HG03439 (cell line): ENCODE measurements around the gene NGFR.
A peak's percentile ranks its signal among the peaks of the same experiment; 100 is the strongest.
"Not testable (repeated sequence)": the region's sequence is repeated elsewhere in the genome, so short reads cannot be mapped to it uniquely, and the experiment has no call there.

Experiments
- ATAC-seq: cut with Tn5 transposase; IDR thresholded peaks from one replicate; pipeline ENCODE4 v1.9.1; 2021; ENCODE audit warnings: mild to moderate bottlenecking, moderate library complexity; ENCODE audit not compliant: unreplicated experiment

NGFR gene

GRCh38 chr17:49545007-49545660 is 50.0 kb downstream of the NGFR start:
- no peak for ATAC-seq

- ATAC-seq: no peak
These were observed 50.9 kb downstream of the NGFR start for GRCh38 chr17:49545806-49546545.

DNA sequence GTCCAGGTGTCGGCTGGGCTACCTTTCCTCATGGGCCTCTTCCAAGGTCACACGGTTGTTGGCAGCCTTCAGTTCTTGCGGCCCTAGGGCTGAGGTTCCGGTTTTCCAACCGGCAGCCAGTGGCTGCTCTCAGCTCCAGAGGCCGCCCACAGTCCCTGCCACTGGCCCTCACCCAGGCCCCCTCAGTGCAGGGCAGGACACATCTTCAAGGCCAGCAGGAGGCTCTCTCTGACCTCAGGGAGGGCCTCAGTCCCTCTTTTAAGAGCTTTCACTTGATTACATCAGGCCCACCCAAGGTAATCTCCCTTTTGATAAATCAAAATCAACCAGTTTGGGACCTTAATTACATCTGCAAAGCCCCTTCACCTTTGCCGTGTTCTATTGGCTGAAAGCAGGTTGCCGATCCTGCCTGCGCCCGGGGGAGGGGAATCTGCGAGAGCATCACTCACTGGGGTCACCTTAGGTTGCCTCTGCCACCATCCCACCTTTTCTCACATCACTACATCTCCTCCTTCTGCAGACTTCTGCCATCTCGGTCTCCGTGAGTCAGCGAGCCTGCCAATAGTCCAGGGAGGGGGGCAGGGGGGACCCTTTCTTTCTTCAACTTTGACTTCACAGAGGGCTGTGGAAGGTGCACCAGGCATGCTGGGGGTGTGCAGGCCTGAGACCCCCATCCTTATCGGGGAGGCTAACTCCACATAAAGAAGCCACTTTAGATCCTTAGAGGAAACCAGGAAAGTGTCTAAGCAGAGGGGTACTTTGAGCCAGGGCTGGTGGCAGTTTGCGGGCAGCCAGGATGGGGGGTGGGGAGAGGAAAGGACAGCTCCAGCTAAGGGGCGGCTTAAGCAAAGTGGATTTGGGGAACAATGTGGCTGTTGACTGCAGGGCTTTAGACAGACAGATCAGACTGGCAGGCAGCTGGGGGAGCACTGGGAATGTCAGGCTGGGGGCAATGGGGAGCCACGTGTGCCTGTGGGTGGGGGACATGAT is 51.7 kb downstream of the NGFR start:
- no peak for ATAC-seq

GRCh38 chr17:49547566-49547965 is 52.5 kb downstream of the NGFR start:
- no peak for ATAC-seq

GRCh38 chr17:49548051-49548505 is 53.0 kb downstream of the NGFR start:
- ATAC-seq: no peak

DNA sequence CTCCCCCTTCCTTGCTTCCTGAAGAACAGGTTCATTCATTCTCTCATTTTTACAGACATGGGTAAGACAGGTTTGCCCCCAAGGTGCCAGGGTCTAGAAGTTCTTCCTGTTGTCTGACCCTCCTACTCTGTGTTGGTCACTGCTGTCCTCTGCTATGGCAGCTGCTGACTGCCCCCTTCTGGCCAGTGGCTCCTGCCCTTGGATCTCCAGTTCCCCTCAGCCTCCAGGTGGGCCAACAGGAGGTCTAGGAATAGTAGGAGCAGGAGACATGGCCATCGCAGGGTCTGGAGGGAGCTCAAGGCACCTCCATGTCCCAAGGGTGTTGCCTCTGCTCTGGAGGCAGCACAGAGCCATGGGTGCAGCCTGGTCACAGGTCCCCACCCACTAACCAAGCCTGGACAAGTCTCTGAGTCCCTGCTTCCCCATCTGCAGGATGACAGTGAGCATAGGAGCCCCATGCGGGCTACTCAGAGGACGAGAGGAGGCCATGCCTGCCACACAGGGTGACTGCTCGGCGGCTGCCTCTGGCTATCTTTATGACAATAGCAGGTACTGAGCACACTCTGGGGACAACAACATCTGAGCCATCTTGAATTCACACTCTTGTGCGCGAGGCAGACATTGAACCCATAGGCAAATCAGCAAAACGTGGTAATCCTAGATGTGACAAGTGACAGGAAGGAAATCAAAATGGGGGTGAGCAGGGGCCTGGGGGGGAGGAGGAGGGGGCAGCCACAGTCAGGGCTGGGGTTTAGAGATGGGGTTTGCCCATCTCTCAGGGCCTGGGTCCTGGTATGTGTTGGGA is 53.6 kb downstream of the NGFR start:
- no peak for ATAC-seq

DNA sequence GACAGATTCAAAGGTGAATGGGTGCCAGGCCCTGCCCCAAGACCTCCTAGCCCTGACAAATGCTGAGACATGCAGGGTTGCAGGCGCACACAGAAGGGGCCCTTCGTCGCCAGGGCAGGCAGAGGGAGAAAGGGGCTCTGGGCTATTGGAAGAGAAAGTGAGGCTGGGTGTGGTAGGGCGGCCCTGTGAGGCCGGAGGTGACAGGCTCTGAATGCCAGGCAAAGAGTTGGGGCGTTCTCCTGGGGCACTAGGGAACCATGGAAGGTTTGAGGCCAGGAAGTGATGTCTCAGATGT is 54.2 kb downstream of the NGFR start:
- ATAC-seq: no peak

DNA sequence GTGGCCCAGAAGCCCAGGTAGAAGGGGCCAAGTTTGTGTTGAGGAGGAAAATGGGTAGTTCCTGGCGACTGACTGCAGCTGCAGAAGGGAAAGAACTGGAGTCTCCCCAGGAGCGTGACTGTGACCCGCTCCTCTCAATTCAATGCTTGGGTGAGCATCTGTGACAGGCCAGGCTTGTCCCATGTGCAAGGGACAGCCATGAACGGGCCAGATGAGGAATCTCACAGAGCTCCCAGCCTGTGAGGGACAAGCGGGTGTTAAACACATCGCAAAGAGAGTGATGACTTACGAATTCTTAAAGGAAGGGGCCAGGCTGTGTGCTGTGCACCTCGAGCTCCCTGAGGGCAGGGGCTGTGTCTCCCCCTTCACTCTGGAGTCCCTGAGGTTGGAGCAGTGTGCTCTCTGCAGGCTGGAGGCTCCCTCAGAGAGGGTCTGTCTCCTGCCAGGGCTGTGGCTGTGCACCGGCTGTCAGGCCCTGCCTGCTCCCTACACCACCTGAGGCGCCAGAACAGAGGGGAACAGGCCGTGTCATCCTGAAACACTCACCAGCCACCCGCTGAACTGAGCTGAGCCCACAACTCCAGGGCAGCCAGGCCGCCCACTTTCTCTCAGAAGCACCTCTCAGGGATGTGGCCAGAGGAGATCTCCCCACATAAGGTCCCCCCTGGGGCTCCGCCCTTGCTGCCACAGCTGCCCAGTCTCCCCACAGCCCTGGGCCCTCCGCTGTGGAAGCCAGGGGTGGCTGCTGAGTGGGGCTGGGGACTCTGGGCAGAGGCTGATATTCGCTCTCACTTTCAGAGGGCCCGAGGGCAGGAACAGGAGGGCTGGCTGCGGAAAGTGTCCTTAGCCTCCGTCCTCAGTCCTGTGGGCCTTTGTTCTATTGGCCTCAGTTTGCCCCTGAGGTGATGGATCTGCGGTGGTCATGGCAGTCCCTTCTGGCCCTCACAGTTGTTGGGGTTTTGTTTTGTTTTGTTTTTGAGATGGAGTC is 54.9 kb downstream of the NGFR start:
- ATAC-seq: no peak

- not testable (repeated sequence) for ATAC-seq
These were observed 55.7 kb downstream of the NGFR start for GRCh38 chr17:49550764-49551163.

- ATAC-seq: no peak
These were observed 56.4 kb downstream of the NGFR start for GRCh38 chr17:49551221-49552069.

- no peak for ATAC-seq
These were observed 57.1 kb downstream of the NGFR start for GRCh38 chr17:49552070-49552751.

- no peak for ATAC-seq
These were observed 58.7 kb downstream of the NGFR start for GRCh38 chr17:49553676-49554335.

DNA sequence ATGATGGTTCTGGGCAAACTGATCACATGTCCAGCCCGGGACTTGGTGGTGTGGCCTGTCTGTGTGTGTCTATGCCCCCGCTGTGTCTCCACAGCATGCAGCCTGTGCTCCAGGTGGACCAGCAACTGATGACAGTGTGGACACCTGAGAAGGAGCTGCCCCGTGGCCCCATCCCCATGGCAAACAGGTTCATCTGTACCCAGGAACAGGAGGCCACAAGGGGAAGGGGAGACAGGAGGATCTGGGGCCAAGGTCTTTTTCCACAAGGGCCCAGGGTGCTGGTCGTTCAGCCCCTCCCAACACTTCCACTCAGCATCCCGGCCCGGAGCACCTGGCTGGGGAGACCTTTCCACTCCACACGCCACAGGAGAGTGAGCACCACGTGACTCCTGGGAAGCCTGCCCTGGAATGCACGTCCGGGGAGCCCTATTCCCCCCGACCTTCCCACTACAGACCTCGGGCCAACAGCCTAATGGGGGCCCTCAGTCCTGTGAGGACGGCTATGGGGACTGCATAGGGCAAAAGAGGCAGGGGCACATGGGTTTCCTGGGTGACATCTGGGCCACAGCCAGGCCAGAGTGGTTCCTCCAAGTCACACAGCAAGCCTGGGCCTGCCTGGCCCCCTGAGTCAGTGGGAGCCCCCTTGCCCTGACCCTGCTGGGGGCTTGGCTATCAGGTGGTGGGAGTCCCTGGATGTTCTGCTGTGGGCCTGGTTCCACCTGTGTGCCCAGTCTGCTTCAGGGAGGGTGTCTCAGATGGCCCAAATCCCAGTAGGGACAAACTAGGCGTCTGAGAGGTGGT is 59.8 kb downstream of the NGFR start:
- no peak for ATAC-seq

DNA sequence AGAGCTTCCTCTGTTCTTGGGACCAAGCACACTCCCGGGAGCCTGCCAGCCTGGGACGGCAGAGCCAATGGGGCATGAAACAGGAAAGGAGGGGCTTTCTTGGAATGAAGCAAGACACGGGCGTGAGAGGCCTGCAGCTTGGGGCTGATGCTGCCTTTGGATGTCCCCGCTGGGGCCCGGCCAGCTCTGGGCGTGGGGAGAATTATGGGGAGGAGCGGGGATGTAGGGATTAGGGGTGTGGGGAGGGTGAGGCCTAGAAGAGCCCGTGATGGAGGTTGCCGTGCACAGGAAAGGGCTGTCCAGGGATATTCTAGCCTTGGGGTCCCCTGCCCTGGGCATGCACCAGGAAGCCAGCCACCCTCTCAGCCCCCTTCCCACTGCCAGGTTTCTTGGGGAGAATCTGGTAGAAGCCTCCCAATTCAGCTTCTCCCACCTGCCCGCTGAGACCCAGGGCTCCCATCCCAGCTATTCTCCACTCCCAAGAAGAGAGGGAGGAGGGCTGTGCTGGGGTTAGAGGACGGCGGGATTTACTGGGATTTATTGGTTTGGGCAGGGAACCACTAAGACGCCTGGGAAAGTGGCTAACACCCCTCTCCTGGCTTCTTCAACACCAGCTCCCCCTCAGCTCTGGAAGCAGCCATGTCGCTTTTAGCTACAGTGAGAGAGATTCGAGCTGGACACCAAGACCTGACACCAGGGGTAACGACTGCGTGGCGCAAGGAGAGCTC is 60.6 kb downstream of the NGFR start:
- no peak for ATAC-seq

DNA sequence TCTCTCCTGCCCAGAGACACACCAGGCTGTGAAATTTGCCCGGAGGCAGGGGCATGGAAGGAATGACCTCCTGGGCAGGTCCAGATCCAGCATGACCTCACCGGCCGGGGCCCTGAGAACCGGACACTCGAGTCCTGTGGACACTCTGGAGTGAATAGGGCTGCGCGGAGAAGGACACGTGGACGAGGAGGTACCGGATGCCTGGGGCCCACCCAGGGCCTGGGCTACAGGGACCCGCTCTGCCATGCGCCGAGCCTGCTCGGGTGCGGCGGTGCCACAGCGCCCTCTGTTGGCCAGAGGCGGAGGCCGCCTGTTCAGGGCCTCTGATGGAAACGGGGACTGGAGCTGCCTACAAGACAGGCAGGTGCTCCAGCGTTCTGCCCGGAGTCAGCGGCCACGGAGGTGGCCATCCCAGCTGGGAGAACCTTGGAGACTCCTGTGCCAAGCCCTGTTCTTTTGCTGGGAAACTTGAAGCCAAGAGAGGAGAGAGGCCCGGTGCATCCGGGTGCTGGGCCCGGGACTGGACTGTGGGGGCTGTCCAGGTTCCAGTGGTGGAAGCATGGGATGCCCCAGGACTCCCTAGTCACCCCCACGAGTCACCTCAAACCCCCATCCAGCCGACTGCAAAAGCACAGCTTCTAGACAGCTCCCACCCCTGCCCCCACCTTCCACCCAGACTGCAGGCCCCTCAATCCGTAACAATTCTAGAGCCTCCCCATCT is 61.3 kb downstream of the NGFR start:
- peak; percentile 61 for ATAC-seq
